A549 treated with CORT108297 at 1 μM for 4 hours (cell line): ENCODE results near the gene GABRB1. TPM values are rescaled to one million over a fixed set of nuclear protein-coding genes. Genes with fewer than 3 reads are reported as not detected.

Source experiments
- total RNA-seq: library from RNA; stranded (reverse); fragments of 200-300 nt; extraction: Qiagen RNA extraction; gene quantifications from 5 replicates; pipeline ENCODE4 v1.2.3, GENCODE V29; 2022

GABRB1 gene
- not detected in 5 replicates for total RNA-seq

DNA sequence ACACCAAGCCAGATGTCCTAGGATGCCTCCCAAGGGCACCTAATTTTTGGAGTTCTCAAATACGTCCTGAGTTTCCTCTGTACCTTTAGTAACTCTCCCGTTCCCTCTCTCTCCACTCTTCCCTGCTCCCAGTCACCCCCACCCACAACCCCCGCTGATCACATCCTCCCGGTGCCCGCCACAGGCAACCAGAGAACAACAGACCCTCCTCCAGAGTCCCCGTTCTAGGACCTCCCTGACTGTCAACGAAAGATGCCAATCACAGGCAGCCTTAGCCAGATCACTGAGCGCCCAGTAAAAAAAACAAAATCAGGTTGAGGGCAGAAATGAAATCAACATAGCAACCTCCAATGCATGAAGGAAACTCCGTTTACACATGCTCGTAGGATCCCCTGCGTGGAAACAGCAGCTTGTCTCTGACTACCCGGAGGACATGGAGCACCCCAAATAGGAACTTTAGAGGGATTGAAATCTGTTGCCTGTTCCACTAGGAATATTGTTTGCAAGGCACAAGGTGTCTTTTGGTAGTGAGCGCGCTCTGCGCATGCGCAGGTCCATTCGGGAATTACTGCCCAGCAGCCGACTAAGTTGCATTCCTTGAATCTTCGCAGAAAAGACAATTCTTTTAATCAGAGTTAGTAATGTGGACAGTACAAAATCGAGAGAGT, at the start of gene GABRB1:
GABRB1 (plus strand) TSS at position 557 of the 668 bp plus-strand sequence.

DNA sequence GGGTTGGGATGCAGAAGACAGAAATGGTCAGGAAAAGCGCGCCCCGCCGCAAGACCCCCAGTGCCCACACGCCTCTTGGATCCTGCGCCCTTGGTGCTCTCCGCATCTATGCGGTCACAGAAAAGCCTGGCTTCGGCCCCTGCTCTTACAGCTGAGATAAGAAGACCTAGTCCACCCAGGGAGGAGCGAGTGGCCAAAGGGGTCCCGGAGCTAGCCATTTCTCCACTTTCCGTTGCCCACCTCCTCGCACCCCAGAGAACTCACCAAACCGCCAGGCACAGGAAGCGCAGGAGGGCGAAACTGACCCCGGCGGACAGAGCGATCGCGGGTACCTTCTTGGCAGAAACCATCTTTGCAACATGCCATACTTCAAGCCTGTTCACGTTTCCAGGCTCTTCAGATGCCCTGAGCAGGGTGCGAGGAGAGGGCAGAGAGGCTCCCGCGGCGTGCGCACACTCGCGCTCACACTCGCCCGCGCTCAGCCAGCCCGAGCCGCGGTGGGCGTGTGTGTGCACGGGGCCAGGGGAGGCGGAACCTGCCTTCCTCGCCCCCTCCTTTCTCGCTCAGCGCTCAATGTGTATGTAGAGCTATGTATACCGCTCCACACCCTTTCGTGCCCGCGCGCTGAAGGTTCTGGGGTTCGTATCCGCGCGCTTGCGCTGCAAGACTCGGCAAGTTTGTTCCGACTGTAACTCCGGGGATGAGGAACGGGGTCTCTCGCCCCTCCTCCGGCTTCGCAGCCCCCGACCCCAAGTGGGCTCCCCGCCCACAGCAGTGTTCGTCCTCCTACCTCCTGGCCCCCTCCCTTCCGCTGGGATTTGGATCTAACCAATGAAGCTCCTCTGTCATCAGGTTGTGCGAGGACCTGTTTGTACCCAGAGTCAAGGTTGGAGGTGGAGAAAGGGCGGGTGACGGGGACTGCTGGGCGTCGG, 38.0 kb upstream of the GABRB1 start, which contains the start of gene GABRA4:
GABRA4 (minus strand) TSS at position 507 of the 932 bp plus-strand sequence; CDS start at position 350, 157 bp downstream.

DNA sequence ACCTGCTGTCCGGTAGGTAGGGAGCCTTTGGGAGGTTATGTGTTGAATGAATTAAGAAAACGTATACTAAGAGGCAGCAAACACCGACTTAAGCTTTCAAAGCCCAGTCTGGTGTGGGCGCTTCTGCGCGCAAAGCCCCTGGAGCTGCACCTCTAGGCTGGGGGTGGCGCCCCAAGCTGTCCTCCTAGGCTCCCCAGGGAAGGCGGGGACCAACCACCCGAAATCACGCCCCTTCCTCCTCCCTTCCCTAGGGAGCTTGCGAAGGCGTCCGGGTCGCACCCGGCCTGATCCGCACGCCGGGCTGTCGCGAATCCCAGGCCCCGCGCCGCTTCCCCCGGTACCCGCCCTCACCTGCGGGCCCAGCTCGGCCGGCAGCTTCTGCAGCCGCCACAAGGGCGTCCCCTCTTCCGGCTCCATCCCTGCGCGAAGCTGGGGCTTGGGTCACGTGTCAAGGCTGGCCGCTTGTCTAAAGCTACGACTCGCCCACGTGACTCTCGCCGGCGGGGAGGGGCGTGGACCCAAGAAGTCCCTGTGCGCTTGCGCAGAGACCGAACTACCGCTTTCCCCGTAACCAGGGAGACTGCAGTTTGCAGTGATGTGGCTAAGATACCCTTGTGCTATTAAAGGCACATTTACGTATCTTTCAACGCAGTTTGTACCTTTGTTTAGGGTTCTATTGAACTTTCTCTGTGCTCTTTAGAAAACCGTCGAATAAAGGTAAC, 432.0 kb downstream of the GABRB1 start, which contains the start of gene COMMD8:
COMMD8 (minus strand) TSS at position 468 of the 722 bp plus-strand sequence; CDS start at position 417, 51 bp downstream.

Other genes with a start within 250 kb of the GABRB1 start
- gene COX7B2, start 122.3 kb upstream of the GABRB1 start, total RNA-seq, result not detected in 5 replicates
- gene GABRA4, start 38.0 kb upstream of the GABRB1 start, total RNA-seq, result not detected in 5 replicates